ENCODE data around the gene USP53. TPM values are rescaled to one million over a fixed set of nuclear protein-coding genes. Genes with fewer than 3 reads are reported as not detected.
A peak's percentile ranks its signal among the peaks of the same experiment; 100 is the strongest.
"Not testable (repeated sequence)": the region's sequence is repeated elsewhere in the genome, so short reads cannot be mapped to it uniquely, and the experiment has no call there.

The USP53 gene
- total RNA-seq (2014; rRNA removed; shearing (Covaris generic)), result 8.9 and 9.1 TPM in 2 replicates

DNA sequence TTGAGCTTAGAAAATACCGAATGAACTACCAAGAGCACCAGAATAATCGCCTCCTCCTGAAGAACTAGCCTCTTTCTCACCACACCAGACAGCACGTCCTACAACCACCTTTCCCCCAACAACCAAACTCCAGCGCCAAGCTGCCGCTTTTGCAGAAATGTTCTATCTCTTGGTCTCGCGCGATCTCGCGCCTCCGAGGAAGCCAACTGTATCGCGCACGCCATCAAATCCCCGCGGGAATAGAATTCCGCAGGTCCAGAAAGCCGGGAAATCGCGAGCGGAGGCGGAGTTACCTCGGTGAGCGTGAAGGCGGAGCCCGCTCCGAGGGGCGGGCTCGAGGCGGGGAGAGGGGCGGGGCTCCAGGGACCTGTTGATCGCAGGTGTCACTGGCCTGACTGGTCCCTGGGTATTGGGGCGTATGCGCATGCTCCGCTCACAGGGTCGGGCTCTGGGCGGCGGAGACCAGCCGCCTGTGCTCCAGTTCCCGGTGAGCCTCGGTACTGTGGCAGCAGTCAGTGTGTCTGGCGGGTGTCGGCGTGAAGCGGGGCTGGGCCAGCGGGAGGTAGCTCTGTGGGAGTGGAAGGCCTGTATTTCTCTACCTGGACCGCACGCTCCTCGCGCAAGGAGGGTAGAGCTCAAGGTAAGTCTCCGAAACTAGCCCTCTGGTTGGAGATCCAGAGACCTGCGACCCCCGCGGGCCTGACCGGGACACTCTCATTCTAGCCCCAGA, at the start of gene USP53:
Gene USP53, plus strand, starts transcription at position 480 of the 730 bp plus-strand sequence. CDS start 27,047 bp downstream, outside the sequence.
- DNase-seq (ENCODE audit: low spot score), result peak; percentile 99

GRCh38 chr4:119165767-119166166, 46.7 kb upstream of the USP53 start:
- DNase-seq (ENCODE audit: low spot score), result no peak

DNA sequence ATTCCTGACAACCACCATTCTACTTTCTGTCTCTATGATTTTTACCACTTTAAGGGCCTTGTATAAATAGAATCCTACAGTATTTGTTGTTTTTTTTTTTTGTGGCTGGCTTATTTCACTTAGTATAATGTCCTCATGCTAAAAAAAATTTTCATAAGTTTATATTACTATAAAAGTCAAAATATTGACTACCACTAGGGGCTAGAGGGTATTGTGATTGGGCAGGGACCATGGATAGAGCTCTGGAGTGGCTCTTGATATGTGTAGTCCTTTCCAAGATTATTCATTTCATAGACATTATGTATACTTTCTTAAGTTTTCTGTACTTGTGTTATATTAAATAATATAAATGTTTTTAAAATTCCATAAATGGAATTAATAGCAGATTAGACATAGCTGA, 42.3 kb upstream of the USP53 start:
- no peak for DNase-seq (ENCODE audit: low spot score)

DNA sequence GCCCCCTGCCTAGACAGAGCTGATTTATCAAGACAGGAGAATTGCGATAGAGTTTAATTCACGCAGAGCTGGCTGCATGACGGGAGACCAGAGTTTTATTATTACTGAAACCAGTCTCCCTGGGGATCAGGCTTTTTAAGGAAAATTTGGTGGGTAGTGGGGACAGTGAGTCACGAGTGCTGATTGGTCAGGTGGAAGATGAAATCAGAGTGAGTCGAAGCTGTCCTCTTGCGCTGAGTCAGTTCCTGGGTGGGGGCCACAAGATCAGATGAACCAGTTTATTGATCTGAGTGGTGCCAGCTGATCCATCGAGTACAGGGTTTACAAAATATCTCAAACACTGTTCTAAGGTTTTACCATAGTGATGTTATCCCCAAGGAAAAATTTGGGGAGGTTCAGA, 40.3 kb upstream of the USP53 start:
- no peak for DNase-seq (ENCODE audit: low spot score)

GRCh38 chr4:119173729-119174361, 38.7 kb upstream of the USP53 start:
- DNase-seq (ENCODE audit: low spot score), result not testable (repeated sequence)

- no peak for DNase-seq (ENCODE audit: low spot score)
Observed at GRCh38 chr4:119179011-119179410, 33.5 kb upstream of the USP53 start.

DNA sequence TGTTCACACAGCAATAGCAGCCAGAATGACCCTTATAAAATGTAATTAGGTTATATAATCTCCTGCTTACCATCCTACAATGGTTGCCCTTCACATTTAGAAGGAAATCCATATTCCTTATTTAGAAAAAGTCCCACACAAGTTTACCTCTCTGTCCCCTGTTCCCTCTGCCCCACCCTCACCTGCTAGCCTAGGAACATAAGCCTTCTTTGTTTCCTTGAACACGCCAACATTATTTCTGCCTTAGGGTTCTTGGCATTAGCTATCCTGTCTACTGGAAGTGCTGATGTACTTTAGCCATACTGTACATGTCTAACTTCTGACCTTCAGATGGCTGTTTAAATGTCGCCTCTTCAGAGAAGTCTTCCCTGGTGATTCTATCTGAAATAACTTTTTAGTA, 28.4 kb upstream of the USP53 start:
- no peak for DNase-seq (ENCODE audit: low spot score)

GRCh38 chr4:119189638-119190037, 22.9 kb upstream of the USP53 start:
- no peak for DNase-seq (ENCODE audit: low spot score)

- no peak for DNase-seq (ENCODE audit: low spot score)
Observed at GRCh38 chr4:119190354-119190753, 22.2 kb upstream of the USP53 start.

GRCh38 chr4:119191505-119191904, 21.0 kb upstream of the USP53 start:
- DNase-seq (ENCODE audit: low spot score), result no peak

- no peak for DNase-seq (ENCODE audit: low spot score)
Observed at GRCh38 chr4:119197772-119198212, 14.7 kb upstream of the USP53 start.

- no peak for DNase-seq (ENCODE audit: low spot score)
Observed at GRCh38 chr4:119204916-119205315, 7.6 kb upstream of the USP53 start.

DNA sequence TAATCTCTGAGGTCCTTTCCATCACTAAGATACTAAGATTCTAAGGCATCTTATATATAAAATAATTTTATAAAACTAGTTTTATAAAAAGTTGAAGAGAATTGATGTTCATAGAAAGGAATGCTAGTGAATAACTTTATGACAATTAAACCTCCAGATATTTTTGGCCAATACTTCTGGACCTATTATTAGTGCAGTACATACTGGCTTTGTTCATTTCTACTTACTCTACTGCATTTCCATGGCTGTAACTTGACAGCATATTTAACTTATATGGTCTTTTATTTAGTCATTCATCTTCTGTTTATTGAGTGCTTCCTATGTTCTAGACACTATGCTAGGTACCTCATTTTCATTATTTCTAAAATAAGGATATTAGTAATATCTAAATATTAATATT, 6.8 kb upstream of the USP53 start:
- DNase-seq (ENCODE audit: low spot score), result no peak

- no peak for DNase-seq (ENCODE audit: low spot score)
Observed at GRCh38 chr4:119206178-119206577, 6.3 kb upstream of the USP53 start.

DNA sequence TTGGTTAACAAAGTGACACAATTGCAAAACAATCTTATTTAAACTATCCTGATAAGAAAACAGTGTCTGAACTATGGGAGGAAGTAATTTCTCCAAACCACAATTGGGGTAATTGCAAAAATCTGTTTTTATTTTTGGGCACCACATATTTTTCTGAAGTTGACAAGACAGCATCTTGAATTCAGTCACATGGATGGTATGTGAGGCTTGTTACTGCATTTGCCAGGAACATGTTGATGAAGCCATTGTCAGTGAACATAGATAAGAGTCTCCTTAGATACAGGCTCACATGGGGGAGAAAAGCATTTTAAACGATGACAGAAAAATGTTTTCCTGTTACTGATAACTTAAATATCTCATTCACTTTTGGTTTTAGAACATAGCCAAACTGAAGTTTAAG, 5.5 kb upstream of the USP53 start:
- DNase-seq (ENCODE audit: low spot score), result no peak

- peak; percentile 29 for DNase-seq (ENCODE audit: low spot score)
Observed at GRCh38 chr4:119209077-119209476, 3.4 kb upstream of the USP53 start.

GRCh38 chr4:119209586-119209985, 2.9 kb upstream of the USP53 start:
- DNase-seq (ENCODE audit: low spot score), result no peak

DNA sequence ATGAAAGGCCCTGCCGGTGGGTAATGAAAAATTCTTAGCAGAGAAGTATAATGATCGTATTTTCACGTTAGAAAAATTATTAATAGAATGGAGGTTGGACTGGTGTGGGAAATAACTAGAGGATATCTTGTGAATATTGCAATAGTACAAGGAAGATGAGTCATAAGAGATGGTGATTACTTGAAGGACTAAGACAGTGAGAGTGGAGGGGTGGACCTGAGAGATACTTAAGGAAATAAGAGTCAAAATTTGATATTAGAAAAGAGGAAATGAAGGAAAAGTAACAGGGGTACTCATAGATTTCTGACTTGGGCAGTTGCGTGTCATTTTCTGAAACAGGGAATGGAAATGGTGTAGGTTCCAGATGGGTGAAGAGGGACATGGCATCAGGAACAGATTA, 1.7 kb upstream of the USP53 start:
- no peak for DNase-seq (ENCODE audit: low spot score)

- DNase-seq (ENCODE audit: low spot score), result no peak
Observed at GRCh38 chr4:119211867-119212233, 663 bp upstream of the USP53 start.

DNA sequence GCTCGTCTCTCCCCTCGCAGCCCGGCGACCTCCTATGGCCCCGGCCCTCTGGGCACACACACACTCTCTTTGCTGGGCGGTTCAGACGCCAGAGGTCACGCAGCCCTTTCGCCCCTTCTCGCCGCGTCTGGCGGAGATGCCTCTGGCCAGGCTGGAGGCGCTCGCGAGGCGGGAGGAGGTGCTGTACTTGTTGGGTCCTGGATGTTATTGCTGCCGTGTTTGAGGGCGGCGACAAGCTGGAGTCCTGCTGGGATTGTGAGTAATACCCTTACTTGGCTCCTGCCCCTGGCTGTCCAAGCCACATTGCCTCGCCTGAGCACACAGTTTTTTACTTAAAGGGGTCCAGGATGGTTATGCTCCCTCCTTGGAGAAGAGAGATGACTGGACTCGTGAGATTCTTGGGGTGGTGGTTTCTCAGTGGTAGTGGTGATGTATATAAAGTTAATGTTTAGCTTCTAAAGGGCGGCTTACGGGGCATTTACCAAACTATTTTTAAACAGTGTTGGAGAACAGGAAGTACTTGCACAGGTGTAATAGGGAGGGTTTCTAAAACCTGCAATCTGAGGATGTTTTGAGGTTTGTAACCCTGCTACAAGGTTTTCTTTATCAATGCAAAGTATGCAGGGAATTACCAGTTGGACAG, 572 bp downstream of the USP53 start:
- peak; percentile 86 for DNase-seq (ENCODE audit: low spot score)

GRCh38 chr4:119218093-119218492, 5.6 kb downstream of the USP53 start:
- DNase-seq (ENCODE audit: low spot score), result no peak

- no peak for DNase-seq (ENCODE audit: low spot score)
Observed at GRCh38 chr4:119221412-119221811, 8.9 kb downstream of the USP53 start.

DNA sequence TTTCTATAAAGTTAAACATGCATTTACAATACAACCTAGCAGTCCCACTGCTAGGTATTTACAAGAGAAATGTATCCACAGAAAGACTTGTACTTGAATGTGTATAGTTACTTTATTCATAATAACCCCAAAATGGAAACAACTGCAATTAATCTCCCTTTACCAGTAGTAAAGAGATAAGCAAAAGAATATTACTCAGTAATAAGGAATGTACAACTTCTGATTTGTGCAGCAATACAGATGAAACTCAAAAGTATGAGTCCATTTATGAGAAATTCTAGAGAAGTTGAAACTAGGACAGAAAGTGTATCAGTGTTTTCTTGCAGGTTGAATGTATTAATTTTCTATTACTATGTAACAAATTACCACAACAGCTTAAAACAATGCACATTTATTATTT, 15.2 kb downstream of the USP53 start:
- no peak for DNase-seq (ENCODE audit: low spot score)

All from HT-29 (cell line).